GM21529 (cell line): Measurements from ENCODE around the gene LINGO3.
"Not testable (repeated sequence)": the region's sequence is repeated elsewhere in the genome, so short reads cannot be mapped to it uniquely, and the experiment has no call there.

Experiments used
- ATAC-seq: cut with Tn5 transposase; IDR thresholded peaks from one replicate; pipeline ENCODE4 v1.9.1; 2021; ENCODE audit not compliant: unreplicated experiment

The LINGO3 gene

GRCh38 chr19:2308114-2308556, at the start of gene LINGO3:
TSS of gene LINGO3 (minus strand) at chr19:2308154. CDS start at chr19:2291776, 16,378 bp downstream.
- no peak for ATAC-seq

- no peak for ATAC-seq
Measured at GRCh38 chr19:2356036-2356646, 48.2 kb upstream of the LINGO3 start.

GRCh38 chr19:2355168-2356035, 47.4 kb upstream of the LINGO3 start:
- ATAC-seq, result no peak

- ATAC-seq, result no peak
Measured at GRCh38 chr19:2354670-2355069, 46.7 kb upstream of the LINGO3 start.

- ATAC-seq, result no peak
Measured at GRCh38 chr19:2353887-2354592, 46.1 kb upstream of the LINGO3 start.

GRCh38 chr19:2353159-2353886, 45.4 kb upstream of the LINGO3 start:
- ATAC-seq, result no peak

GRCh38 chr19:2352121-2352520, 44.2 kb upstream of the LINGO3 start:
- no peak for ATAC-seq

GRCh38 chr19:2351591-2351990, 43.6 kb upstream of the LINGO3 start:
- ATAC-seq, result no peak

- ATAC-seq, result no peak
Measured at GRCh38 chr19:2350656-2351055, 42.7 kb upstream of the LINGO3 start.

- ATAC-seq, result not testable (repeated sequence)
Measured at GRCh38 chr19:2349818-2350217, 41.9 kb upstream of the LINGO3 start.

- no peak for ATAC-seq
Measured at GRCh38 chr19:2345794-2346663, 38.1 kb upstream of the LINGO3 start.

GRCh38 chr19:2345076-2345475, 37.1 kb upstream of the LINGO3 start:
- no peak for ATAC-seq

- no peak for ATAC-seq
Measured at GRCh38 chr19:2344381-2344870, 36.5 kb upstream of the LINGO3 start.

GRCh38 chr19:2343289-2343982, 35.5 kb upstream of the LINGO3 start:
- no peak for ATAC-seq

- no peak for ATAC-seq
Measured at GRCh38 chr19:2342656-2343288, 34.8 kb upstream of the LINGO3 start.

GRCh38 chr19:2341982-2342381, 34.0 kb upstream of the LINGO3 start:
- ATAC-seq, result no peak

GRCh38 chr19:2341244-2341751, 33.3 kb upstream of the LINGO3 start:
- no peak for ATAC-seq

GRCh38 chr19:2340496-2341243, 32.7 kb upstream of the LINGO3 start:
- ATAC-seq, result no peak
